K562 (cell line): Measurements from ENCODE around the gene SPON2. TPM values are rescaled to one million over a fixed set of nuclear protein-coding genes. Genes with fewer than 3 reads are reported as not detected.

Experiments
- ATAC-seq: fragments of 200-7000 bp; cut with Tn5 transposase; 3 replicates; pipeline ENCODE4 v1.9.1; 2020; ENCODE audit warnings: moderate library complexity
- BruUV-seq: library from RNA; stranded (reverse); fragments of 400-500 nt; replicated peaks from 2 replicates; lab custom pipeline; 2021; lab: Mats Ljungman, UMichigan
- CTCF ChIA-PET: fragments of 300-600 bp; formaldehyde crosslinking; extraction: SDS; loops from one replicate; lab custom pipeline; 2021; ENCODE audit warnings: low intra/inter-chr PET ratio; lab: Yijun Ruan, JAX
- POLR2A ChIA-PET: fragments of 300-600, 350-650 bp; sonication (Branson Sonifier 250); formaldehyde crosslinking; extraction: SDS; loops from one replicate; lab custom pipeline; 2021; ENCODE audit warnings: antibody characterized with exemption, inconsistent platforms; lab: Yijun Ruan, JAX
- DNase-seq, 4 experiments: peaks; one replicate each; pipeline versions ENCODE4 v3.0.0 to v3.0.0-alpha.2; 2011 to 2018; ENCODE audit warnings: low spot score in 3 of 4, mixed read lengths in 3 of 4; ENCODE audit errors: extremely low read depth in 1 of 4
- FAIRE-seq: peaks from 2 replicates; lab custom pipeline; 2011; peaks lifted over from hg19 to GRCh38; lab: Jason Lieb, UNC
- H2AFZ ChIP-seq: 2 replicates; pipeline ENCODE4 v1.6.0; 2011; ENCODE audit warnings: low read depth, low read length, control low read depth, inconsistent platforms
- H3K27ac ChIP-seq: fragments of 200-600 bp; 3 replicates; pipeline ENCODE4 v1.8.0; 2011; ENCODE audit warnings: low read depth, mild to moderate bottlenecking, control low read depth, inconsistent platforms, low read length, moderate library complexity, mixed read lengths; ENCODE audit errors: extremely low read depth
- H3K27me3 ChIP-seq, 2 experiments: fragments of 300-600 bp in 1 of 2; 2 replicates in 1 of 2; 3 replicates in 1 of 2; pipeline versions ENCODE4 v1.6.0 to v1.8.0; 2011; ENCODE audit warnings: inconsistent platforms in 2 of 2, low read length in 2 of 2, mild to moderate bottlenecking in 1 of 2, mixed read lengths in 1 of 2, moderate library complexity in 1 of 2; ENCODE audit not compliant: control insufficient read depth in 2 of 2, insufficient read depth in 2 of 2
- H3K36me3 ChIP-seq: fragments of 300-600 bp; 3 replicates; pipeline ENCODE4 v1.8.0; 2011; ENCODE audit warnings: mild to moderate bottlenecking, low read length, inconsistent platforms; ENCODE audit not compliant: control insufficient read depth, insufficient read depth
- H3K4me1 ChIP-seq, 2 experiments: fragments of 200-600 bp in 1 of 2; replicated peaks in 1 of 2; 2 replicates in 1 of 2; 3 replicates in 1 of 2; pipeline versions ENCODE4 v1.5.1 to v1.8.0; 2011; ENCODE audit warnings: inconsistent platforms in 2 of 2, low read length in 2 of 2, mild to moderate bottlenecking in 1 of 2, mixed read lengths in 1 of 2, moderate library complexity in 1 of 2; ENCODE audit not compliant: control insufficient read depth in 2 of 2, insufficient read depth in 2 of 2
- H3K4me2 ChIP-seq: 2 replicates; pipeline ENCODE4 v1.6.1; 2011; ENCODE audit warnings: low read length, control low read depth, inconsistent platforms, mixed read lengths; ENCODE audit not compliant: insufficient read depth
- H3K4me3 ChIP-seq: fragments of 200-600 bp; sonication (generic), shearing (Covaris generic); 2 replicates; pipeline ENCODE4 v1.5.1; 2016; ENCODE audit warnings: control low read depth, inconsistent platforms
- H3K79me2 ChIP-seq: fragments of 200-600 bp; 3 replicates; pipeline ENCODE4 v1.8.0; 2011; ENCODE audit warnings: low read length, inconsistent platforms; ENCODE audit not compliant: control insufficient read depth, insufficient read depth
- H3K9ac ChIP-seq, 2 experiments: 2 replicates each; pipeline versions ENCODE4 v1.6.0 to v1.6.1; 2011; ENCODE audit warnings: low read depth in 2 of 2, low read length in 2 of 2, control low read depth in 1 of 2, inconsistent platforms in 1 of 2, mild to moderate bottlenecking in 1 of 2, mixed read lengths in 1 of 2; ENCODE audit not compliant: insufficient read depth in 1 of 2
- H3K9me1 ChIP-seq: one replicate; pipeline ENCODE4 v1.6.0; 2011; ENCODE audit warnings: inconsistent platforms, mild to moderate bottlenecking, low read length, moderate library complexity; ENCODE audit not compliant: control insufficient read depth, insufficient read depth
- H3K9me3 ChIP-seq: replicated peaks from 2 replicates; pipeline ENCODE4 v1.5.1; 2011; ENCODE audit warnings: low read depth, low read length, inconsistent platforms; ENCODE audit not compliant: control insufficient read depth, insufficient read depth
- H4K20me1 ChIP-seq: replicated peaks from 2 replicates; pipeline ENCODE4 v1.6.1; 2011; ENCODE audit warnings: low read length, inconsistent platforms, mixed read lengths; ENCODE audit not compliant: control insufficient read depth, insufficient read depth
- CBX8 ChIP-seq: fragments of 200-600 bp; sonication (generic); IDR thresholded peaks from 2 replicates; pipeline ENCODE4 v1.6.1; 2012; ENCODE audit warnings: borderline replicate concordance, mixed run types, low read depth, mild to moderate bottlenecking, moderate library complexity, mixed read lengths, low read length, control low read depth, inconsistent platforms; ENCODE audit not compliant: poor library complexity, severe bottlenecking; ENCODE audit errors: extremely low read depth
- CREB5 ChIP-seq: fragments of 250-450 bp; sonication (Bioruptor Pico); IDR thresholded peaks from 2 replicates; pipeline ENCODE4 v1.5.0; 2020; ENCODE audit warnings: mild to moderate bottlenecking
- ESRRA ChIP-seq: fragments of 450-650 bp; IDR thresholded peaks from 2 replicates; pipeline ENCODE4 v1.6.1; 2014; ENCODE audit warnings: low read depth, mild to moderate bottlenecking, moderate library complexity, borderline replicate concordance
- KHSRP ChIP-seq: fragments of 450-650 bp; IDR thresholded peaks from 2 replicates; pipeline ENCODE4 v1.6.1; 2017
- MAZ ChIP-seq, 2 experiments: fragments of 450-650 bp in 1 of 2; sonication (generic) in 1 of 2; formaldehyde crosslinking; IDR thresholded peaks in 1 of 2; conservative IDR thresholded peaks in 1 of 2; 2 replicates each; pipeline versions ENCODE4 v1.4.0 to v1.5.0; 2020; ENCODE audit warnings: mild to moderate bottlenecking in 1 of 2, missing genetic modification reagents in 1 of 2
- POLR2AphosphoS5 ChIP-seq: IDR thresholded peaks from 2 replicates; pipeline ENCODE4 v1.6.1; 2011; ENCODE audit warnings: mild to moderate bottlenecking, low read depth, low read length, moderate library complexity; ENCODE audit not compliant: control insufficient read depth, insufficient read depth
- SMARCA5 ChIP-seq: fragments of 450-650 bp; IDR thresholded peaks from 2 replicates; pipeline ENCODE4 v1.6.1; 2016
- ZNF324 ChIP-seq: fragments of 250-450 bp; sonication (Bioruptor Pico); IDR thresholded peaks from 2 replicates; pipeline ENCODE4 v1.4.0; 2020; ENCODE audit warnings: mild to moderate bottlenecking
- ZNF57 ChIP-seq: fragments of 450-650 bp; formaldehyde crosslinking; IDR thresholded peaks from 2 replicates; pipeline ENCODE4 v1.4.0; 2020; ENCODE audit warnings: mild to moderate bottlenecking, moderate library complexity
- WGBS: fragments of 100-300 bp; shearing (Covaris generic); methylation state at CpG from one replicate; pipeline ENCODE4 v1.1.6; 2016; ENCODE audit warnings: low coverage, mixed read lengths; ENCODE audit not compliant: insufficient coverage; ENCODE audit errors: missing lambda C conversion rate; 5-methylcytosine and 5-hydroxymethylcytosine counted together
- in situ Hi-C: fragments of 300-500 bp; cut with MboI; formaldehyde crosslinking; loops from 4 replicates; pipeline ENCODE4 v1.15.0; 2018; ENCODE audit warnings: inconsistent platforms, mixed read lengths
- intact Hi-C: fragments of 100-400 bp; cut with micrococcal nuclease; formaldehyde crosslinking; loops from 2 replicates; pipeline ENCODE4 v1.14.2; 2022
- polyA plus RNA-seq, 8 experiments: library from polyadenylated mRNA; depleted of rRNA in 4 of 8; stranded (reverse) in 5 of 8; unstranded in 3 of 8; fragments of >200 nt; fragmentation: Nextera tagmentation in 2 of 8; fragmentation: Illumina TruSeq in 1 of 8; extraction: Ambion mirVana in 2 of 8; extraction: Trizol in 1 of 8; gene quantifications; 2 replicates each; pipeline versions ENCODE4 v1.2.1 to v1.2.3, GENCODE V29; 2011 to 2014; ENCODE audit warnings: inconsistent platforms in 1 of 8, missing spikeins in 1 of 8
- total RNA-seq, 7 experiments: library from RNA; depleted of rRNA in 6 of 7; stranded (reverse); fragments of >200 nt in 6 of 7; fragmentation: Illumina TruSeq in 2 of 7; extraction: Trizol in 2 of 7; gene quantifications; 2 replicates each; pipeline versions ENCODE4 v1.2.1 to v1.2.3, GENCODE V29; 2011 to 2021; ENCODE audit warnings: low replicate concordance in 1 of 7

SPON2 gene
- total and polyA plus RNA-seq, 9 of the 15 experiments (the other 6 are each of a cell fraction or from before 2014, with no cell fraction given), result 0.21 to 2.2 (median 0.83) TPM

GRCh38 chr4:1192493-1193205, 20.3 kb upstream of the SPON2 start:
- intact Hi-C loops (no loop called here), in situ Hi-C loops (no loop called here)
- WGBS, result 29% methylated on average over 13 of the region's 13 CpGs
- no peaks in the 10 kb centered on the region for H3K9me3 ChIP-seq
- no TSS peak for BruUV-seq
- FAIRE-seq (no peak), DNase-seq (no peak), ATAC-seq (no peak; the same call in 2 of the 3 replicates)
- no peak overlapping the region for H2AFZ ChIP-seq
- no peak overlapping the region for H3K4me3 ChIP-seq
- peak overlapping the region in 1 of 2 experiments; percentile 11; a peak in 2 of 4 replicates for H3K9ac ChIP-seq
- H4K20me1 ChIP-seq, result no peaks in the 10 kb centered on the region
- H3K27ac ChIP-seq, result no peak overlapping the region
- H3K9me1 ChIP-seq, result no peaks in the 10 kb centered on the region
- POLR2A ChIA-PET, result interaction anchor here (0.6 to 1.6 kb wide), 4 partner anchors 10 to 223 kb away, joined by 3 to 4 read pairs (median 3); no protein-coding TSS in a partner anchor
- CTCF ChIA-PET, result no interaction called here
- TF ChIP-seq SMARCA5, result no peak
- TF ChIP-seq ZNF324 (CRISPR knock-in tag), result no peak
- TF ChIP-seq MAZ (CRISPR knock-in tag; conservative IDR thresholded peaks at IDR 0.05 in 1 of 2, IDR thresholded peaks at IDR 0.05 in 1 of 2), result no peak
- TF ChIP-seq CBX8, result no peak
- no peak for TF ChIP-seq POLR2AphosphoS5
- TF ChIP-seq ESRRA, result no peak
- no peak for TF ChIP-seq CREB5 (CRISPR knock-in tag)
- no peak for TF ChIP-seq KHSRP
- TF ChIP-seq ZNF57 (CRISPR knock-in tag), result no peak
- no peak overlapping the region for H3K4me2 ChIP-seq
- H3K79me2 ChIP-seq, result no peaks in the 10 kb centered on the region
- peaks cover 2 to 16% of the 10 kb centered on the region in 2 experiments; a peak in 3 of 5 replicates for H3K27me3 ChIP-seq
- H3K4me1 ChIP-seq, result peaks cover 0 to 36% of the 10 kb centered on the region in 2 experiments; a peak in 3 of 5 replicates
- H3K36me3 ChIP-seq, result no peaks in the 10 kb centered on the region
